OCI-LY3 (cell line): ENCODE results near the gene FADS3.
A peak's percentile ranks its signal among the peaks of the same experiment; 100 is the strongest.

ENCODE experiments used
- H2AFZ ChIP-seq: fragments of 200-600, 300-600 bp; shearing (Covaris generic); 2 replicates; pipeline ENCODE4 v1.6.0; 2014; ENCODE audit warnings: antibody characterized with exemption, low read depth, low read length
- H3K27ac ChIP-seq: fragments of 200-600, 300-600 bp; sonication (generic); 2 replicates; pipeline ENCODE4 v1.5.1; 2014; ENCODE audit warnings: mild to moderate bottlenecking, low read length, moderate library complexity, mixed read lengths
- H3K27me3 ChIP-seq: fragments of 200-600, 300-600 bp; sonication (generic); 2 replicates; pipeline ENCODE4 v1.6.1; 2014; ENCODE audit warnings: low read depth, low read length, mixed read lengths
- H3K36me3 ChIP-seq: fragments of 200-600, 300-600 bp; sonication (generic); replicated peaks from 2 replicates; pipeline ENCODE3; 2014; ENCODE audit warnings: low read depth, low read length, mixed read lengths
- H3K4me1 ChIP-seq: fragments of 300-600, 200-600 bp; sonication (generic); 2 replicates; pipeline ENCODE4 v1.6.1; 2014; ENCODE audit warnings: low read length, mixed read lengths
- H3K4me2 ChIP-seq: fragments of 200-600, 300-600 bp; sonication (generic); 2 replicates; pipeline ENCODE4 v1.6.1; 2014; ENCODE audit warnings: low read length, mixed read lengths
- H3K4me3 ChIP-seq: fragments of 300-600, 200-600 bp; sonication (generic); 2 replicates; pipeline ENCODE4 v1.5.1; 2014; ENCODE audit warnings: antibody characterized with exemption, mild to moderate bottlenecking, low read length, moderate library complexity
- H3K79me2 ChIP-seq: fragments of 300-600, 200-600 bp; shearing (Covaris generic); 2 replicates; pipeline ENCODE4 v1.6.1; 2014; ENCODE audit warnings: mild to moderate bottlenecking, low read length, mixed read lengths
- H3K9ac ChIP-seq: fragments of 300-600, 200-600 bp; shearing (Covaris generic); 2 replicates; pipeline ENCODE4 v1.6.0; 2014; ENCODE audit warnings: mild to moderate bottlenecking, low read length, moderate library complexity
- H3K9me3 ChIP-seq: fragments of 200-600, 300-600 bp; shearing (Covaris generic); 2 replicates; pipeline ENCODE4 v1.6.1; 2014; ENCODE audit warnings: low read length, mixed read lengths; ENCODE audit not compliant: insufficient read depth
- H4K20me1 ChIP-seq: fragments of 200-600, 300-600 bp; sonication (generic); 2 replicates; pipeline ENCODE4 v1.6.1; 2016; ENCODE audit warnings: low read length, mixed read lengths; ENCODE audit not compliant: insufficient read depth
- CTCF ChIP-seq: fragments of 200-600, 300-600 bp; sonication (generic); IDR thresholded peaks from 2 replicates; pipeline ENCODE4 v1.5.1; 2014; ENCODE audit warnings: antibody characterized with exemption, low read length, low read depth
- EZH2phosphoT487 ChIP-seq: fragments of 200-600 bp; shearing (Covaris generic); IDR thresholded peaks from 2 replicates; pipeline ENCODE4 v1.6.1; 2018; ENCODE audit warnings: antibody characterized with exemption, mixed run types, low read depth

FADS3 gene

GRCh38 chr11:61889831-61890230 is 1.5 kb downstream of the FADS3 start:
- H3K4me3 ChIP-seq = peak overlapping the region; percentile 89; the same call in 1 of the 2 replicates
- H4K20me1 ChIP-seq = no peaks in the 10 kb centered on the region
- peaks cover 12% of the 10 kb centered on the region; the same call in 1 of the 2 replicates for H3K27me3 ChIP-seq
- no peaks in the 10 kb centered on the region for H3K79me2 ChIP-seq
- TF ChIP-seq EZH2phosphoT487 (no peak), CTCF (no peak)
- peak overlapping the region; percentile 95; the same call in 1 of the 2 replicates for H3K4me2 ChIP-seq
- no peak overlapping the region for H2AFZ ChIP-seq
- H3K9ac ChIP-seq = no peak overlapping the region
- H3K9me3 ChIP-seq = no peaks in the 10 kb centered on the region
- no peak overlapping the region for H3K27ac ChIP-seq
- peaks cover 11% of the 10 kb centered on the region for H3K4me1 ChIP-seq
- no peaks in the 10 kb centered on the region for H3K36me3 ChIP-seq

GRCh38 chr11:61888590-61888989 is 2.8 kb downstream of the FADS3 start:
- Histone ChIP-seq H3K79me2 (no peaks in the 10 kb centered on the region), H3K4me2 (no peak overlapping the region), H3K27ac (no peak overlapping the region), H3K4me1 (peaks cover 11% of the 10 kb centered on the region), H3K4me3 (no peak overlapping the region), H3K36me3 (no peaks in the 10 kb centered on the region), H3K27me3 (peaks cover 12% of the 10 kb centered on the region; the same call in 1 of the 2 replicates), H3K9ac (no peak overlapping the region), H2AFZ (no peak overlapping the region), H3K9me3 (no peaks in the 10 kb centered on the region), H4K20me1 (no peaks in the 10 kb centered on the region)
- TF ChIP-seq EZH2phosphoT487 = no peak
- TF ChIP-seq CTCF = no peak

GRCh38 chr11:61887839-61888494 is 3.4 kb downstream of the FADS3 start:
- Histone ChIP-seq H3K4me3 (no peak overlapping the region), H3K36me3 (no peaks in the 10 kb centered on the region), H3K79me2 (no peaks in the 10 kb centered on the region), H3K27me3 (peaks cover 8% of the 10 kb centered on the region; the same call in 1 of the 2 replicates), H4K20me1 (no peaks in the 10 kb centered on the region), H3K4me1 (peaks cover 11% of the 10 kb centered on the region), H3K9me3 (no peaks in the 10 kb centered on the region), H2AFZ (no peak overlapping the region), H3K4me2 (no peak overlapping the region), H3K9ac (no peak overlapping the region), H3K27ac (no peak overlapping the region)
- TF ChIP-seq EZH2phosphoT487 (no peak), CTCF (no peak)

DNA sequence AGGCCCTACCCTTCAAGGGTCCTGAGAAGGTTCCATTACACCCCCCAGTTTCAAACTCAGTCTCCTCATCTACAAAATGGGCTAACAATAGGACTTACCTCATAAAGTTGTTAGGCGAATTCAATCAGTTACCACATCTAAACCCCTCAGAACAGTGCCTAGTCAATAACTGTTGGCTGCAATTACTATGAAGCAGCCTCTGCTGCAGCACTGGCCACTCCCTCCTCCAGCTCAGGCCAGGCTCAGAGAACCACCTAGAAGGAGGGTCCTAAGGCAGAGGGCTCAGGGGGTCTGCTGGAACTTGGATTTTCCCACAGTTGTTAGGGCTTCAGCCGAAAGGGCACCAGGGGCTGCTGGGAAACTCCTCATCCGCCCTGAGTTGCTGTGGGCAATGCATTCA is 4.7 kb downstream of the FADS3 start:
- H3K9ac ChIP-seq = no peak overlapping the region
- TF ChIP-seq CTCF (no peak), EZH2phosphoT487 (no peak)
- H3K27me3 ChIP-seq = 0 out of 2 replicates have a peak, but pooled peaks cover 7% of the 10 kb centered on the region
- peaks cover 7% of the 10 kb centered on the region for H3K4me1 ChIP-seq
- H2AFZ ChIP-seq = no peak overlapping the region
- no peaks in the 10 kb centered on the region for H4K20me1 ChIP-seq
- H3K79me2 ChIP-seq = no peaks in the 10 kb centered on the region
- no peaks in the 10 kb centered on the region for H3K9me3 ChIP-seq
- no peaks in the 10 kb centered on the region for H3K36me3 ChIP-seq
- H3K4me2 ChIP-seq = no peak overlapping the region
- H3K27ac ChIP-seq = no peak overlapping the region
- H3K4me3 ChIP-seq = no peak overlapping the region
